A673 (cell line): ENCODE results near the gene MTHFD2L. TPM values are rescaled to one million over a fixed set of nuclear protein-coding genes. Genes with fewer than 3 reads are reported as not detected.

Source experiments
- BruUV-seq: library from RNA; stranded (reverse); fragments of 400-500 nt; replicated peaks from 2 replicates; lab custom pipeline; 2021; lab: Mats Ljungman, UMichigan
- CTCF ChIA-PET: fragments of 300-600 bp; sonication (Branson Sonifier 250); formaldehyde crosslinking; loops from one replicate; lab custom pipeline; 2022; ENCODE audit warnings: antibody characterized with exemption; lab: Charles Lee
- POLR2A ChIA-PET: fragments of 300-600 bp; sonication (Branson Sonifier 250); formaldehyde crosslinking; loops from one replicate; lab custom pipeline; 2022; ENCODE audit warnings: antibody characterized with exemption; ENCODE audit not compliant: low non-redundant PET; lab: Charles Lee
- DNase-seq: peaks from one replicate; pipeline ENCODE4 v3.0.0-alpha.2; 2015; ENCODE audit warnings: low spot score
- H3K27ac ChIP-seq: fragments of 200-600 bp; sonication (generic); 2 replicates; pipeline ENCODE4 v1.5.1; 2016; ENCODE audit warnings: mixed run types, low read depth, mild to moderate bottlenecking, mixed read lengths, antibody characterized with exemption, low read length; ENCODE audit not compliant: poor library complexity, severe bottlenecking
- H3K27me3 ChIP-seq: fragments of 200-600 bp; sonication (generic); replicated peaks from 2 replicates; pipeline ENCODE4 v1.6.1; 2017; ENCODE audit warnings: mixed run types, low read depth, mild to moderate bottlenecking, mixed read lengths, antibody characterized with exemption, low read length; ENCODE audit not compliant: insufficient read depth, poor library complexity
- H3K36me3 ChIP-seq: fragments of 200-600 bp; sonication (generic); 2 replicates; pipeline ENCODE4 v1.6.1; 2016; ENCODE audit warnings: mixed run types, mild to moderate bottlenecking, mixed read lengths, antibody characterized with exemption, low read length; ENCODE audit not compliant: insufficient read depth, poor library complexity, severe bottlenecking
- H3K4me1 ChIP-seq: fragments of 200-600 bp; sonication (generic); 2 replicates; pipeline ENCODE4 v1.6.1; 2017; ENCODE audit warnings: mixed run types, mild to moderate bottlenecking, mixed read lengths, antibody characterized with exemption, low read length; ENCODE audit not compliant: insufficient read depth, poor library complexity, severe bottlenecking
- H3K4me3 ChIP-seq: fragments of 200-600 bp; sonication (generic); 2 replicates; pipeline ENCODE4 v1.5.1; 2016; ENCODE audit warnings: low read depth, mixed run types, mild to moderate bottlenecking, mixed read lengths, low read length; ENCODE audit not compliant: poor library complexity, severe bottlenecking
- H3K9me3 ChIP-seq: fragments of 200-600 bp; sonication (generic); 2 replicates; pipeline ENCODE4 v1.6.1; 2016; ENCODE audit warnings: mixed run types, low read depth, mild to moderate bottlenecking, mixed read lengths, antibody characterized with exemption, low read length; ENCODE audit not compliant: poor library complexity, severe bottlenecking
- EZH2 ChIP-seq: fragments of 200-600 bp; sonication (generic); IDR thresholded peaks from 2 replicates; pipeline ENCODE4 v1.6.1; 2017; ENCODE audit warnings: borderline replicate concordance, low read depth, mild to moderate bottlenecking, mixed read lengths, antibody characterized with exemption, low read length; ENCODE audit not compliant: poor library complexity, severe bottlenecking
- intact Hi-C: fragments of 100-400 bp; cut with micrococcal nuclease; formaldehyde crosslinking; loops from one replicate; pipeline ENCODE4 v1.10.0; 2022; ENCODE audit not compliant: unreplicated experiment
- total RNA-seq: library from RNA; stranded (reverse); gene quantifications from 2 replicates; pipeline ENCODE4 v1.2.3, GENCODE V29; 2021
- TF ChIP-seq, protein P1 (sequence below): fragments of 300-800, 200-600 bp; sonication (generic); conservative IDR thresholded peaks from 2 replicates; pipeline ENCODE4 v1.5.1; 2017; ENCODE audit warnings: low read depth, mild to moderate bottlenecking, antibody characterized with exemption, low read length, moderate library complexity, mixed read lengths

Gene MTHFD2L
- total RNA-seq, 1 experiment from 2014 or later, result 11.4 TPM

DNA sequence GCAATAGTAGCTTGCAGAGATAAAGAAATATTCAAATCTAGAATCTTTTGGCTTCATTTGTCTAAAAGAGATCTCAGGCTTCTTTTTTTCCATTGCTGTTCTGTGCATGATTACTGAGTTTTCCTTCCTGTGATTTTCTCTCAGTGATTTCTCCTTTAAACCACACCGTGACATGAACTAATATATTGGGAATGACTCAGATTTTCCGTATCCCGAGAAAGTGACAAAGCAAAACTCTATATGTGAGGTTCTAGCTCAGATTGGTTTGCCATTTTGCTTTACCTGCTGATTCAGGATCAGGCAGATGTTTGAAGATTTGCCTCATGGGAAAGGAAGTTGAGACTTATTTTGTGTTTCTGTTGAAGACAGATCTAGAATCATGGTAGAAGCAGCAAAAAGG, 59.4 kb downstream of the MTHFD2L start:
- DNase-seq, result no peak
- H3K4me1 ChIP-seq, result no peaks in the 10 kb centered on the region
- H3K36me3 ChIP-seq, result no peaks in the 10 kb centered on the region
- no TSS peak for BruUV-seq
- H3K27ac ChIP-seq, result no peak overlapping the region
- ChIA-PET POLR2A (no interaction called here), CTCF (no interaction called here)
- TF ChIP-seq, protein P1, sequence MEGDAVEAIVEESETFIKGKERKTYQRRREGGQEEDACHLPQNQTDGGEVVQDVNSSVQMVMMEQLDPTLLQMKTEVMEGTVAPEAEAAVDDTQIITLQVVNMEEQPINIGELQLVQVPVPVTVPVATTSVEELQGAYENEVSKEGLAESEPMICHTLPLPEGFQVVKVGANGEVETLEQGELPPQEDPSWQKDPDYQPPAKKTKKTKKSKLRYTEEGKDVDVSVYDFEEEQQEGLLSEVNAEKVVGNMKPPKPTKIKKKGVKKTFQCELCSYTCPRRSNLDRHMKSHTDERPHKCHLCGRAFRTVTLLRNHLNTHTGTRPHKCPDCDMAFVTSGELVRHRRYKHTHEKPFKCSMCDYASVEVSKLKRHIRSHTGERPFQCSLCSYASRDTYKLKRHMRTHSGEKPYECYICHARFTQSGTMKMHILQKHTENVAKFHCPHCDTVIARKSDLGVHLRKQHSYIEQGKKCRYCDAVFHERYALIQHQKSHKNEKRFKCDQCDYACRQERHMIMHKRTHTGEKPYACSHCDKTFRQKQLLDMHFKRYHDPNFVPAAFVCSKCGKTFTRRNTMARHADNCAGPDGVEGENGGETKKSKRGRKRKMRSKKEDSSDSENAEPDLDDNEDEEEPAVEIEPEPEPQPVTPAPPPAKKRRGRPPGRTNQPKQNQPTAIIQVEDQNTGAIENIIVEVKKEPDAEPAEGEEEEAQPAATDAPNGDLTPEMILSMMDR, result no peak
- TF ChIP-seq EZH2, result no peak
- no peak overlapping the region for H3K4me3 ChIP-seq
- intact Hi-C loops, result no loop called here
- no peaks in the 10 kb centered on the region for H3K9me3 ChIP-seq
- no peaks in the 10 kb centered on the region for H3K27me3 ChIP-seq

DNA sequence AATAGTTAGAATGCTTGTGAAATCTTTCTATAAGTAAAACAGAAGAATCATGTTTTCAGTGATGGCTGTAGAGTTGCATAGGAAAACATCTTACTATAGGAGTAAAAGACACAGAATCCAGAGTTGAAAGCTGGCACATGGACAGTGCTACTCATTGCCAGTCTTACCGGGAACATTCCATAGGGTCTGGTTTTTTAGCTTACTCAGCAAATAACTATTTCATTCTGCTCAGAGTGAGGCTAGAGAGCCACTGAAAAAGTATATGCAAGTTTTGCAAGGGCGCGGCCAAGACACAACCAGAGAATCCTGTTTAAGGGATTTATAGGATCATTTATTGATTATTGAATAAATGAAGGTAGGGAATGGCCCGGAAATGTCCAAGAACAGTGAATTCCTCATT, 60.3 kb downstream of the MTHFD2L start:
- ChIA-PET POLR2A (no interaction called here), CTCF (interaction anchor here (0.8 kb wide), 1 partner anchor 10 kb away, joined by 5 read pairs; no protein-coding TSS in a partner anchor)
- TF ChIP-seq, protein P1, result no peak
- no peak for TF ChIP-seq EZH2
- Histone ChIP-seq H3K36me3 (no peaks in the 10 kb centered on the region), H3K4me1 (no peaks in the 10 kb centered on the region), H3K27ac (no peak overlapping the region), H3K27me3 (no peaks in the 10 kb centered on the region), H3K9me3 (no peaks in the 10 kb centered on the region), H3K4me3 (no peak overlapping the region)
- no peak for DNase-seq
- BruUV-seq, result no TSS peak
- intact Hi-C loops, result no loop called here

DNA sequence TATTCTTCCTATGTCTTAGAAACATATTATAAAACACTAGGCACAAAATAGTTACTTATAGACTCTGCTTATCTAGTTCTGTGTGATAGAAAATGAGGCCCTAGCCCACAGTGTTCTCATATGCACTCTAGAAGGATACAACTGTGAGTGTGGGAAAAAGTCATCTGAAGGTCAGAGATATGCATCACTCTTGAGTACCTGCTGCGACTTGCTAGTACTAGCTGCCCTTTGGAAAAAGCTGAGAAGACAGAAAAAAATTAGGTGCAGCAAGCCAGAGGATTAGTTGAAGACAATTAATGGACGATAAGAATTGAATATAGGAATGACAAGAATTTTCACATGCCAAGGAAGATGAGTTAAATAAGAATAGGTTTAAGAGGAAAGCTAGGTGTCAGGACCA, 61.3 kb downstream of the MTHFD2L start:
- POLR2A ChIA-PET, result no interaction called here
- no TSS peak for BruUV-seq
- Histone ChIP-seq H3K27me3 (no peaks in the 10 kb centered on the region), H3K36me3 (no peaks in the 10 kb centered on the region), H3K27ac (no peak overlapping the region), H3K9me3 (no peaks in the 10 kb centered on the region), H3K4me3 (no peak overlapping the region), H3K4me1 (no peaks in the 10 kb centered on the region)
- CTCF ChIA-PET, result no interaction called here
- DNase-seq, result no peak
- intact Hi-C loops, result no loop called here
- TF ChIP-seq, protein P1, result no peak
- no peak for TF ChIP-seq EZH2
